ENCODE measurements around the gene ABCC9. TPM values are rescaled to one million over a fixed set of nuclear protein-coding genes. Genes with fewer than 3 reads are reported as not detected.

ABCC9 gene
- polyA plus RNA-seq, 1 of the 3 experiments (the other 2 are of a cell fraction), result 0.02 TPM

- TF ChIP-seq SMC3 (IDR thresholded peaks at IDR 0.05; ENCODE audit: low read depth, low read length) (no peak), FOXM1 (IDR thresholded peaks at IDR 0.05; ENCODE audit: low read depth) (no peak), FOXJ3 (CRISPR knock-in tag; IDR thresholded peaks at IDR 0.05) (no peak), ELF1 (IDR thresholded peaks at IDR 0.05) (no peak), EP300 (IDR thresholded peaks at IDR 0.05; ENCODE audit: borderline replicate concordance in 1 of 2, low read depth in 1 of 2, low read length in 1 of 2) (no peak), IRF3 (IDR thresholded peaks at IDR 0.05; ENCODE audit: low read depth, low read length) (no peak), JUND (IDR thresholded peaks at IDR 0.05) (no peak), MXI1 (IDR thresholded peaks at IDR 0.05; ENCODE audit: low read depth, low read length) (no peak), TAF1 (IDR thresholded peaks at IDR 0.05; ENCODE audit: borderline replicate concordance, low read depth, low read length) (no peak), FOSL2 (IDR thresholded peaks at IDR 0.05; ENCODE audit: borderline replicate concordance, low read depth) (no peak), EZH2phosphoT487 (IDR thresholded peaks at IDR 0.05; ENCODE audit: borderline replicate concordance, low read depth) (no peak)
- TF ChIP-seq, protein P1, sequence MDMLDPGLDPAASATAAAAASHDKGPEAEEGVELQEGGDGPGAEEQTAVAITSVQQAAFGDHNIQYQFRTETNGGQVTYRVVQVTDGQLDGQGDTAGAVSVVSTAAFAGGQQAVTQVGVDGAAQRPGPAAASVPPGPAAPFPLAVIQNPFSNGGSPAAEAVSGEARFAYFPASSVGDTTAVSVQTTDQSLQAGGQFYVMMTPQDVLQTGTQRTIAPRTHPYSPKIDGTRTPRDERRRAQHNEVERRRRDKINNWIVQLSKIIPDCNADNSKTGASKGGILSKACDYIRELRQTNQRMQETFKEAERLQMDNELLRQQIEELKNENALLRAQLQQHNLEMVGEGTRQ (IDR thresholded peaks at IDR 0.05; ENCODE audit: borderline replicate concordance, low read depth, low read length), result no peak
Measured at GRCh38 chr12:21945002-21945401, 3.8 kb upstream of the ABCC9 start (continued).

- H3K27me3 ChIP-seq (ENCODE audit: insufficient read depth), result peaks cover 32% of the 10 kb centered on the region; the same call in 1 of the 2 replicates
- ChIA-PET POLR2A (no interaction called here), CTCF (interaction anchor here (0.7 kb wide), 1 partner anchor 167 kb away, joined by 3 read pairs; no protein-coding TSS in a partner anchor)
- no peaks in the 10 kb centered on the region for H3F3A ChIP-seq (replicated peaks; ENCODE audit: insufficient read depth)
- WGBS (ENCODE audit: low lambda C conversion rate), result 26% methylated on average over 11 of the region's 11 CpGs
- no peak overlapping the region for H3K27ac ChIP-seq (ENCODE audit: low read depth in 2 of 2, low read length in 1 of 2)
- peaks cover 0 to 5% of the 10 kb centered on the region in 2 experiments; a peak in 1 of 4 replicates for H3K4me1 ChIP-seq (ENCODE audit: control insufficient read depth in 1 of 2, insufficient read depth in 2 of 2, low read depth in 1 of 2, low read length in 1 of 2)
- no peak overlapping the region for H3K4me3 ChIP-seq (ENCODE audit: low read depth in 2 of 2, low read length in 1 of 2)
- no peaks in the 10 kb centered on the region for H3K36me3 ChIP-seq (replicated peaks in 1 of 2; ENCODE audit: control insufficient read depth in 1 of 2, insufficient read depth in 2 of 2, low read length in 1 of 2)
- H3K9me2 ChIP-seq, result no peaks in the 10 kb centered on the region
- H3K9me3 ChIP-seq, result no peaks in the 10 kb centered on the region
- H3K4me2 ChIP-seq, result no peak overlapping the region
- no peak for DNase-seq
- H4K20me1 ChIP-seq (ENCODE audit: insufficient read depth), result no peaks in the 10 kb centered on the region
- no peak for TF ChIP-seq TEAD4 (IDR thresholded peaks at IDR 0.05; ENCODE audit: borderline replicate concordance, insufficient read depth)
- no peak for TF ChIP-seq POLR2AphosphoS5 (IDR thresholded peaks at IDR 0.05; ENCODE audit: low read depth, low read length)
- TF ChIP-seq SMC3 (IDR thresholded peaks at IDR 0.05; ENCODE audit: low read depth, low read length), result no peak
- no peak for TF ChIP-seq ZBTB33 (IDR thresholded peaks at IDR 0.05; ENCODE audit: borderline replicate concordance, low read depth)
- TF ChIP-seq GABPA (IDR thresholded peaks at IDR 0.05; ENCODE audit: low read depth), result no peak
- no peak for TF ChIP-seq GATA2 (CRISPR knock-in tag; IDR thresholded peaks at IDR 0.05)
- TF ChIP-seq, protein P2, sequence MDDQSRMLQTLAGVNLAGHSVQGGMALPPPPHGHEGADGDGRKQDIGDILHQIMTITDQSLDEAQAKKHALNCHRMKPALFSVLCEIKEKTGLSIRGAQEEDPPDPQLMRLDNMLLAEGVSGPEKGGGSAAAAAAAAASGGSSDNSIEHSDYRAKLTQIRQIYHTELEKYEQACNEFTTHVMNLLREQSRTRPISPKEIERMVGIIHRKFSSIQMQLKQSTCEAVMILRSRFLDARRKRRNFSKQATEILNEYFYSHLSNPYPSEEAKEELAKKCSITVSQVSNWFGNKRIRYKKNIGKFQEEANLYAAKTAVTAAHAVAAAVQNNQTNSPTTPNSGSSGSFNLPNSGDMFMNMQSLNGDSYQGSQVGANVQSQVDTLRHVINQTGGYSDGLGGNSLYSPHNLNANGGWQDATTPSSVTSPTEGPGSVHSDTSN (IDR thresholded peaks at IDR 0.05), result no peak
- TF ChIP-seq NRF1 (IDR thresholded peaks at IDR 0.05; ENCODE audit: low read depth, low read length), result no peak
- no peak for TF ChIP-seq RFX5 (IDR thresholded peaks at IDR 0.05; ENCODE audit: low read length)
- TF ChIP-seq RAD21 (IDR thresholded peaks at IDR 0.05; ENCODE audit: low read length), result no peak
- no peak for TF ChIP-seq FOXJ3 (CRISPR knock-in tag; IDR thresholded peaks at IDR 0.05)
- no peak for TF ChIP-seq IRF3 (IDR thresholded peaks at IDR 0.05; ENCODE audit: low read depth, low read length)
- no peak for TF ChIP-seq FOXM1 (IDR thresholded peaks at IDR 0.05; ENCODE audit: low read depth)
- no peak overlapping the region for H2AFZ ChIP-seq (ENCODE audit: low read depth)
- no peak overlapping the region for H3K9ac ChIP-seq
- H3K79me2 ChIP-seq (ENCODE audit: insufficient read depth), result no peaks in the 10 kb centered on the region
Measured at GRCh38 chr12:21942377-21942703, 1.1 kb upstream of the ABCC9 start.
